B cell (primary cell): Measurements from ENCODE around the gene FAM120A.

ENCODE experiments used
- CTCF ChIP-seq: fragments of 200-600 bp; IDR thresholded peaks from one replicate; pipeline ENCODE4 v1.8.0; 2022; ENCODE audit warnings: antibody characterized with exemption, mild to moderate bottlenecking
- EZH2 ChIP-seq: IDR thresholded peaks from 2 replicates; pipeline ENCODE4 v1.6.1; 2012; ENCODE audit warnings: borderline replicate concordance, low read depth, mild to moderate bottlenecking, moderate library complexity, low read length; ENCODE audit not compliant: insufficient read depth, poor library complexity, severe bottlenecking

- no peak for TF ChIP-seq CTCF
- no peak for TF ChIP-seq EZH2
Measured at GRCh38 chr9:93601063-93601462, 149.6 kb downstream of the FAM120A start.
